NCI-H510A (cell line): ENCODE data around the gene MED12L.

Source experiments
- DNase-seq: peaks from one replicate; lab custom pipeline; 2025; lab: John Stamatoyannopoulos, UW

MED12L gene

GRCh38 chr3:151289445-151289844 is 204.0 kb downstream of the MED12L start:
- DNase-seq = no peak

- no peak for DNase-seq
These were observed 205.2 kb downstream of the MED12L start for GRCh38 chr3:151290673-151291072.

- DNase-seq = no peak
These were observed 207.7 kb downstream of the MED12L start for GRCh38 chr3:151293127-151293526.

GRCh38 chr3:151296226-151296625 is 210.8 kb downstream of the MED12L start:
- DNase-seq = no peak

GRCh38 chr3:151297429-151297828 is 212.0 kb downstream of the MED12L start:
- DNase-seq = no peak

GRCh38 chr3:151299006-151299405 is 213.5 kb downstream of the MED12L start:
- DNase-seq = no peak

GRCh38 chr3:151300539-151300938 is 215.1 kb downstream of the MED12L start:
- no peak for DNase-seq

GRCh38 chr3:151301787-151302186 is 216.3 kb downstream of the MED12L start:
- no peak for DNase-seq

- no peak for DNase-seq
These were observed 218.3 kb downstream of the MED12L start for GRCh38 chr3:151303751-151304150.

- DNase-seq = no peak
These were observed 219.8 kb downstream of the MED12L start for GRCh38 chr3:151305060-151305774.

GRCh38 chr3:151305775-151306151 is 220.3 kb downstream of the MED12L start:
- no peak for DNase-seq

GRCh38 chr3:151306168-151306810 is 220.8 kb downstream of the MED12L start:
- no peak for DNase-seq

- DNase-seq = no peak
These were observed 221.7 kb downstream of the MED12L start for GRCh38 chr3:151307131-151307530.

- no peak for DNase-seq
These were observed 222.4 kb downstream of the MED12L start for GRCh38 chr3:151307583-151308488.

- DNase-seq = no peak
These were observed 224.1 kb downstream of the MED12L start for GRCh38 chr3:151309566-151309965.

- DNase-seq = no peak
These were observed 227.5 kb downstream of the MED12L start for GRCh38 chr3:151312972-151313371.

- no peak for DNase-seq
These were observed 228.7 kb downstream of the MED12L start for GRCh38 chr3:151314137-151314536.

GRCh38 chr3:151314593-151314992 is 229.1 kb downstream of the MED12L start:
- DNase-seq = no peak

- DNase-seq = no peak
These were observed 229.7 kb downstream of the MED12L start for GRCh38 chr3:151315136-151315535.

GRCh38 chr3:151315846-151316245 is 230.4 kb downstream of the MED12L start:
- no peak for DNase-seq

GRCh38 chr3:151316267-151316991 is 231.0 kb downstream of the MED12L start, which contains the start of gene GPR87:
TSS of gene GPR87 (minus strand) at chr3:151316820. CDS start at chr3:151300100, 16,720 bp downstream.
- no peak for DNase-seq

- no peak for DNase-seq
These were observed 232.8 kb downstream of the MED12L start for GRCh38 chr3:151318313-151318712.
